Neural progenitor cell (in vitro differentiated cells): ENCODE measurements around the gene GRK7. TPM values are rescaled to one million over a fixed set of nuclear protein-coding genes. Genes with fewer than 3 reads are reported as not detected.

Experiments used
- DNase-seq: peaks from one replicate; pipeline ENCODE4 v3.0.0-alpha.2; 2016; ENCODE audit warnings: low spot score
- H2AFZ ChIP-seq: fragments of 200-600 bp; sonication (generic); replicated peaks from 2 replicates; pipeline ENCODE4 v1.6.1; 2016; ENCODE audit warnings: antibody characterized with exemption
- H3F3A ChIP-seq: fragments of 200-600 bp; sonication (generic); 2 replicates; pipeline ENCODE4 v1.6.1; 2016; ENCODE audit warnings: antibody characterized with exemption, low read depth
- H3K27ac ChIP-seq: fragments of 200-600 bp; sonication (generic); 2 replicates; pipeline ENCODE4 v1.5.1; 2016; ENCODE audit warnings: mild to moderate bottlenecking
- H3K27me3 ChIP-seq: fragments of 200-600 bp; sonication (generic); 2 replicates; pipeline ENCODE4 v1.6.1; 2016; ENCODE audit warnings: mild to moderate bottlenecking, moderate library complexity
- H3K36me3 ChIP-seq: fragments of 200-600 bp; sonication (generic); 2 replicates; pipeline ENCODE4 v1.5.1; 2016
- H3K4me1 ChIP-seq: fragments of 200-600 bp; sonication (generic); 2 replicates; pipeline ENCODE4 v1.6.1; 2016; ENCODE audit warnings: mixed run types
- H3K4me2 ChIP-seq: fragments of 200-600 bp; sonication (generic); 2 replicates; pipeline ENCODE4 v1.6.1; 2016
- H3K4me3 ChIP-seq: fragments of 200-600 bp; sonication (generic); 2 replicates; pipeline ENCODE4 v1.5.1; 2016
- H3K79me2 ChIP-seq: fragments of 200-600 bp; sonication (generic); 2 replicates; pipeline ENCODE4 v1.6.1; 2016; ENCODE audit warnings: low read depth
- H3K9ac ChIP-seq: fragments of 200-600 bp; sonication (generic); 2 replicates; pipeline ENCODE4 v1.6.1; 2016
- H3K9me3 ChIP-seq: fragments of 200-600 bp; sonication (generic); 2 replicates; pipeline ENCODE4 v1.5.1; 2016; ENCODE audit warnings: low read depth
- H4K20me1 ChIP-seq: fragments of 200-600 bp; sonication (generic); 2 replicates; pipeline ENCODE4 v1.6.1; 2016; ENCODE audit warnings: low read depth
- H3K27ac Mint-ChIP-seq: 3 replicates; pipeline ENCODE4 v1.8.0; 2021; ENCODE audit warnings: mixed read lengths
- H3K27me3 Mint-ChIP-seq: 2 replicates; pipeline ENCODE4 v1.8.0; 2022; ENCODE audit warnings: low read depth, mild to moderate bottlenecking, inconsistent platforms, moderate library complexity, mixed read lengths; ENCODE audit not compliant: insufficient read depth
- H3K36me3 Mint-ChIP-seq: 3 replicates; pipeline ENCODE4 v1.8.0; 2021; ENCODE audit warnings: mixed read lengths
- H3K4me1 Mint-ChIP-seq: 3 replicates; pipeline ENCODE4 v1.8.0; 2021; ENCODE audit warnings: mixed read lengths
- H3K4me3 Mint-ChIP-seq: 3 replicates; pipeline ENCODE4 v1.8.0; 2021; ENCODE audit warnings: mild to moderate bottlenecking, moderate library complexity, mixed read lengths
- H3K9me3 Mint-ChIP-seq: 3 replicates; pipeline ENCODE4 v1.8.0; 2020; ENCODE audit warnings: mixed read lengths
- EZH2 ChIP-seq: fragments of 200-600 bp; sonication (generic); IDR thresholded peaks from 2 replicates; pipeline ENCODE4 v1.6.1; 2017; ENCODE audit warnings: antibody characterized with exemption, mild to moderate bottlenecking, moderate library complexity
- EZH2phosphoT487 ChIP-seq: fragments of 200-600 bp; sonication (generic); IDR thresholded peaks from 2 replicates; pipeline ENCODE4 v1.6.1; 2017; ENCODE audit warnings: antibody characterized with exemption
- total RNA-seq: library from RNA; depleted of rRNA; stranded (reverse); fragments of >200 nt; gene quantifications from 2 replicates; pipeline ENCODE4 v1.2.3, GENCODE V29; 2015; ENCODE audit warnings: low replicate concordance
- TF ChIP-seq, protein P1 (sequence below): fragments of 200-600 bp; sonication (generic); IDR thresholded peaks from 2 replicates; pipeline ENCODE4 v1.5.1; 2017; ENCODE audit warnings: antibody characterized with exemption, mild to moderate bottlenecking

Gene GRK7
- total RNA-seq, 1 donor from 2014 or later = not detected

DNA sequence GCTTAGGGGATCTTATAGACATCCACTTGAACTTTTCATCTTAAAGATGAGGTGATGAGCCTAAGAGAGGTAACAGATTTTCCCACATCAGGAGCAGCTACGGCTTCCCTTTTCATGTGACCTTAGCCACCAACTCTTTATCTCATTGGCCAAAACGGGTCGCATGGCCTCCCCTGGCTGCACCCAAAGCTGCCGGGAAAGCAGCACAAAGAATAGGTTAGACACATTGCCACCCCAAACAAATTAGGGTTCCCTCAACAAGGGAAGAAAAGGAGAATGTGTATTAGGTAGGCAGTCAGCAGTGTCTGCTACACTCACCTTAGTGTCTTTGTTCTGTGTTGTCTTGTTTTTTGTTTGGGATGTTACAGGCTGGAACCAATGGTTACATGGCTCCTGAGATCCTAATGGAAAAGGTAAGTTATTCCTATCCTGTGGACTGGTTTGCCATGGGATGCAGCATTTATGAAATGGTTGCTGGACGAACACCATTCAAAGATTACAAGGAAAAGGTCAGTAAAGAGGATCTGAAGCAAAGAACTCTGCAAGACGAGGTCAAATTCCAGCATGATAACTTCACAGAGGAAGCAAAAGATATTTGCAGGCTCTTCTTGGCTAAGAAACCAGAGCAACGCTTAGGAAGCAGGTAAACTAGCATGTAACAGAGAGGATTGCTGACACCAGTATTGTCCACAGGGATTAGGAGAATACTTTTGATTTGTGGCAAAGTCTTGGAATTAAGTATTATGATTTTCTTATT, 44.2 kb downstream of the GRK7 start:
- H3K9me3 Mint-ChIP-seq = peaks cover 2% of the 10 kb centered on the region
- Histone ChIP-seq H3K79me2 (no peaks in the 10 kb centered on the region), H3F3A (peaks cover 8% of the 10 kb centered on the region), H3K27ac (no peak overlapping the region), H3K9ac (no peak overlapping the region), H3K9me3 (no peaks in the 10 kb centered on the region), H3K36me3 (no peaks in the 10 kb centered on the region), H3K4me1 (peaks cover 16% of the 10 kb centered on the region), H3K27me3 (no peaks in the 10 kb centered on the region), H3K4me3 (no peak overlapping the region), H2AFZ (peak overlapping the region; percentile 86), H4K20me1 (no peaks in the 10 kb centered on the region), H3K4me2 (no peak overlapping the region)
- H3K36me3 Mint-ChIP-seq = no peaks in the 10 kb centered on the region
- H3K4me3 Mint-ChIP-seq = no peak overlapping the region
- no peak for DNase-seq
- H3K27me3 Mint-ChIP-seq = no peaks in the 10 kb centered on the region
- H3K27ac Mint-ChIP-seq = no peak overlapping the region
- peaks cover 34% of the 10 kb centered on the region for H3K4me1 Mint-ChIP-seq
- TF ChIP-seq, protein P1, sequence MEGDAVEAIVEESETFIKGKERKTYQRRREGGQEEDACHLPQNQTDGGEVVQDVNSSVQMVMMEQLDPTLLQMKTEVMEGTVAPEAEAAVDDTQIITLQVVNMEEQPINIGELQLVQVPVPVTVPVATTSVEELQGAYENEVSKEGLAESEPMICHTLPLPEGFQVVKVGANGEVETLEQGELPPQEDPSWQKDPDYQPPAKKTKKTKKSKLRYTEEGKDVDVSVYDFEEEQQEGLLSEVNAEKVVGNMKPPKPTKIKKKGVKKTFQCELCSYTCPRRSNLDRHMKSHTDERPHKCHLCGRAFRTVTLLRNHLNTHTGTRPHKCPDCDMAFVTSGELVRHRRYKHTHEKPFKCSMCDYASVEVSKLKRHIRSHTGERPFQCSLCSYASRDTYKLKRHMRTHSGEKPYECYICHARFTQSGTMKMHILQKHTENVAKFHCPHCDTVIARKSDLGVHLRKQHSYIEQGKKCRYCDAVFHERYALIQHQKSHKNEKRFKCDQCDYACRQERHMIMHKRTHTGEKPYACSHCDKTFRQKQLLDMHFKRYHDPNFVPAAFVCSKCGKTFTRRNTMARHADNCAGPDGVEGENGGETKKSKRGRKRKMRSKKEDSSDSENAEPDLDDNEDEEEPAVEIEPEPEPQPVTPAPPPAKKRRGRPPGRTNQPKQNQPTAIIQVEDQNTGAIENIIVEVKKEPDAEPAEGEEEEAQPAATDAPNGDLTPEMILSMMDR = no peak
- TF ChIP-seq EZH2 = no peak
- TF ChIP-seq EZH2phosphoT487 = no peak

DNA sequence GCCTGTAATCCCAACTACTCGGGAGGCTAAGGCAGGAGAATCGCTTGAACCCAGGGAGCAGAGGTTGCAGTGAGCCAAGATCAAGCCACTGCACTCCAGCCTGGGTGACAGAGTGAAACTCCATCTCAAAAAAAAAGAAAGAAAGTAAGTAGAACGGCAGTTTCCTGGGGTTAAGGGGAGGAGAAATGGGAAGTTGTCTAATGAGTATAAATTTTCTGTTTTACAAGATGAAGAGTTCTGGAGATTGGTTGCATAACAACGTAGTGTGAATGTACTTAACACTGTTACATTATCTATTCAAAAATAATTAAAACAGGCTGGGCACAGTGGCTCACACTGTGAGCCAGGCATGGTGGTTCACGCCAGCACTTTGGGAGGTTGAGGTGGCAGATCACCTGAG, 45.4 kb downstream of the GRK7 start:
- Mint-ChIP-seq H3K4me3 (no peak overlapping the region), H3K9me3 (no peaks in the 10 kb centered on the region), H3K4me1 (peaks cover 39% of the 10 kb centered on the region), H3K27me3 (no peaks in the 10 kb centered on the region), H3K27ac (peak overlapping the region; percentile 36), H3K36me3 (no peaks in the 10 kb centered on the region)
- Histone ChIP-seq H3K9me3 (no peaks in the 10 kb centered on the region), H3K36me3 (no peaks in the 10 kb centered on the region), H3K27me3 (no peaks in the 10 kb centered on the region), H3F3A (peaks cover 8% of the 10 kb centered on the region), H3K4me1 (peaks cover 18% of the 10 kb centered on the region), H3K4me3 (no peak overlapping the region), H3K4me2 (no peak overlapping the region), H3K27ac (no peak overlapping the region), H3K9ac (no peak overlapping the region), H2AFZ (no peak overlapping the region), H3K79me2 (no peaks in the 10 kb centered on the region), H4K20me1 (no peaks in the 10 kb centered on the region)
- TF ChIP-seq, protein P1 = no peak
- TF ChIP-seq EZH2 = no peak
- no peak for TF ChIP-seq EZH2phosphoT487
- DNase-seq = no peak

DNA sequence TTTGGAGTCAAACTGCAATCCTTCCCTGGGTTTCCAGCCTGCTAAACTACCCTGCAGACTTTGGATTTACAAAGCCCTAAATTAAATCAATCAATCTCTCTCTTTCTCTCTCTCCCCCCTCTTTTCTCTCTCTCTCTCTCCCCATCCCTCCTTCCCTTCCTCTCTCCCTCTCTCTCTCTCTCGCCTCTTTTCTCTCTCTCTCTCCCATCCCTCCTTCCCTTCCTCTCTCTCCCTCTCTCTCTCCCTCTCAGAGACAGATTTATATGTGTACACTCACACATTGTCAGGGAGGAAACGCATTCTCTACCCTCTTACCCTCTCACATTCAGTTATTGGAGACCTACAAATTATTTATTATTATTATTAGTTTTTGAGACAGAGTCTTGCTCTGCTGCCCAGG, 47.0 kb downstream of the GRK7 start:
- H3K4me1 ChIP-seq = peaks cover 18% of the 10 kb centered on the region
- H3K79me2 ChIP-seq = no peaks in the 10 kb centered on the region
- peak overlapping the region; percentile 52 for H3K27ac Mint-ChIP-seq

More for the DNA sequence above, 47.0 kb downstream of the GRK7 start:
- Histone ChIP-seq H3K4me3 (no peak overlapping the region), H3K9me3 (no peaks in the 10 kb centered on the region), H3K27ac (no peak overlapping the region), H4K20me1 (no peaks in the 10 kb centered on the region), H2AFZ (no peak overlapping the region), H3K9ac (no peak overlapping the region), H3K4me2 (no peak overlapping the region), H3K27me3 (no peaks in the 10 kb centered on the region), H3K36me3 (no peaks in the 10 kb centered on the region), H3F3A (peaks cover 8% of the 10 kb centered on the region)
- peaks cover 1% of the 10 kb centered on the region for H3K9me3 Mint-ChIP-seq
- H3K4me3 Mint-ChIP-seq = no peak overlapping the region
- no peak for DNase-seq
- TF ChIP-seq, protein P1 = no peak
- no peak for TF ChIP-seq EZH2phosphoT487
- no peak for TF ChIP-seq EZH2
- no peaks in the 10 kb centered on the region for H3K27me3 Mint-ChIP-seq
- H3K4me1 Mint-ChIP-seq = peaks cover 39% of the 10 kb centered on the region
- H3K36me3 Mint-ChIP-seq = no peaks in the 10 kb centered on the region
